SU-DHL-6 (cell line): ENCODE measurements around the gene RTF2.
"Not testable (repeated sequence)": the region's sequence is repeated elsewhere in the genome, so short reads cannot be mapped to it uniquely, and the experiment has no call there.

Source experiments
- H2AFZ ChIP-seq: fragments of 200-600 bp; sonication (generic); 2 replicates; pipeline ENCODE4 v1.6.1; 2014; ENCODE audit warnings: low read depth, mild to moderate bottlenecking, moderate library complexity, mixed read lengths, antibody characterized with exemption, low read length; ENCODE audit not compliant: severe bottlenecking
- H3F3A ChIP-seq: fragments of 200-600 bp; shearing (Covaris generic); 2 replicates; pipeline ENCODE4 v1.6.0; 2016; ENCODE audit warnings: antibody characterized with exemption, mild to moderate bottlenecking; ENCODE audit not compliant: insufficient read depth
- H3K27ac ChIP-seq: fragments of 200-600 bp; sonication (generic); 2 replicates; pipeline ENCODE4 v1.5.1; 2016; ENCODE audit warnings: low read depth, mild to moderate bottlenecking, low read length, moderate library complexity, mixed read lengths
- H3K27me3 ChIP-seq: fragments of 200-600 bp; sonication (generic), shearing (Covaris generic); 2 replicates; pipeline ENCODE4 v1.6.0; 2014; ENCODE audit warnings: mild to moderate bottlenecking, low read length
- H3K36me3 ChIP-seq: fragments of 200-600 bp; sonication (generic); 2 replicates; pipeline ENCODE4 v1.6.1; 2014; ENCODE audit warnings: mild to moderate bottlenecking, low read length, mixed read lengths
- H3K4me2 ChIP-seq: fragments of 300-600, 200-600 bp; shearing (Covaris generic), sonication (generic); 2 replicates; pipeline ENCODE4 v1.6.0; 2014; ENCODE audit warnings: low read length, low read depth, mild to moderate bottlenecking; ENCODE audit not compliant: poor library complexity, severe bottlenecking
- H3K4me3 ChIP-seq: fragments of 200-600 bp; sonication (generic); 2 replicates; pipeline ENCODE4 v1.5.1; 2014; ENCODE audit warnings: antibody characterized with exemption, low read length, mild to moderate bottlenecking, mixed read lengths; ENCODE audit not compliant: insufficient read depth, poor library complexity, severe bottlenecking
- H3K79me2 ChIP-seq: fragments of 200-600 bp; sonication (generic); 2 replicates; pipeline ENCODE4 v1.6.1; 2014; ENCODE audit warnings: mild to moderate bottlenecking, low read length, moderate library complexity; ENCODE audit not compliant: insufficient read depth
- H3K9ac ChIP-seq: fragments of 200-600 bp; sonication (generic); 2 replicates; pipeline ENCODE4 v1.7.0; 2014; ENCODE audit warnings: mild to moderate bottlenecking, low read length
- H3K9me2 ChIP-seq: fragments of 200-600 bp; sonication (generic); replicated peaks from 2 replicates; pipeline ENCODE4 v1.6.1; 2014; ENCODE audit warnings: low read length; ENCODE audit not compliant: insufficient read depth
- H3K9me3 ChIP-seq: fragments of 200-600 bp; sonication (generic); 2 replicates; pipeline ENCODE4 v1.6.1; 2014; ENCODE audit warnings: low read length, mixed read lengths; ENCODE audit not compliant: insufficient read depth
- H4K20me1 ChIP-seq: fragments of 200-600 bp; sonication (generic); 2 replicates; pipeline ENCODE4 v1.6.1; 2014; ENCODE audit warnings: low read depth, mild to moderate bottlenecking, antibody characterized with exemption, low read length, moderate library complexity, mixed read lengths
- EZH2phosphoT487 ChIP-seq: fragments of 200-600 bp; sonication (generic), shearing (Covaris generic); conservative IDR thresholded peaks from 2 replicates; pipeline ENCODE4 v1.6.1; 2018; ENCODE audit warnings: mild to moderate bottlenecking, antibody characterized with exemption, low read length, moderate library complexity, mixed read lengths
- TF ChIP-seq, protein P1 (sequence below): fragments of 200-600 bp; sonication (generic); IDR thresholded peaks from one replicate; pipeline ENCODE4 v1.5.1; 2017; ENCODE audit warnings: antibody characterized with exemption, mild to moderate bottlenecking, low read length, moderate library complexity; ENCODE audit not compliant: insufficient read depth, poor library complexity, severe bottlenecking

The RTF2 gene

GRCh38 chr20:56554869-56555268 lies 86.4 kb downstream of the RTF2 start:
- no peaks in the 10 kb centered on the region for H3K9me2 ChIP-seq
- no peak overlapping the region for H3K27ac ChIP-seq
- no peaks in the 10 kb centered on the region for H3K36me3 ChIP-seq
- H4K20me1 ChIP-seq: no peaks in the 10 kb centered on the region
- H3K9me3 ChIP-seq: no peaks in the 10 kb centered on the region
- H2AFZ ChIP-seq: no peak overlapping the region
- H3F3A ChIP-seq: no peaks in the 10 kb centered on the region
- TF ChIP-seq, protein P1, sequence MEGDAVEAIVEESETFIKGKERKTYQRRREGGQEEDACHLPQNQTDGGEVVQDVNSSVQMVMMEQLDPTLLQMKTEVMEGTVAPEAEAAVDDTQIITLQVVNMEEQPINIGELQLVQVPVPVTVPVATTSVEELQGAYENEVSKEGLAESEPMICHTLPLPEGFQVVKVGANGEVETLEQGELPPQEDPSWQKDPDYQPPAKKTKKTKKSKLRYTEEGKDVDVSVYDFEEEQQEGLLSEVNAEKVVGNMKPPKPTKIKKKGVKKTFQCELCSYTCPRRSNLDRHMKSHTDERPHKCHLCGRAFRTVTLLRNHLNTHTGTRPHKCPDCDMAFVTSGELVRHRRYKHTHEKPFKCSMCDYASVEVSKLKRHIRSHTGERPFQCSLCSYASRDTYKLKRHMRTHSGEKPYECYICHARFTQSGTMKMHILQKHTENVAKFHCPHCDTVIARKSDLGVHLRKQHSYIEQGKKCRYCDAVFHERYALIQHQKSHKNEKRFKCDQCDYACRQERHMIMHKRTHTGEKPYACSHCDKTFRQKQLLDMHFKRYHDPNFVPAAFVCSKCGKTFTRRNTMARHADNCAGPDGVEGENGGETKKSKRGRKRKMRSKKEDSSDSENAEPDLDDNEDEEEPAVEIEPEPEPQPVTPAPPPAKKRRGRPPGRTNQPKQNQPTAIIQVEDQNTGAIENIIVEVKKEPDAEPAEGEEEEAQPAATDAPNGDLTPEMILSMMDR: no peak
- no peak for TF ChIP-seq EZH2phosphoT487
- H3K4me2 ChIP-seq: no peak overlapping the region
- H3K4me3 ChIP-seq: no peak overlapping the region
- no peaks in the 10 kb centered on the region for H3K79me2 ChIP-seq
- H3K9ac ChIP-seq: no peak overlapping the region
- H3K27me3 ChIP-seq: no peaks in the 10 kb centered on the region

- Histone ChIP-seq H4K20me1 (no peaks in the 10 kb centered on the region), H3K4me2 (no peak overlapping the region), H3K27me3 (no peaks in the 10 kb centered on the region), H3K9me2 (no peaks in the 10 kb centered on the region), H3F3A (no peaks in the 10 kb centered on the region), H3K36me3 (no peaks in the 10 kb centered on the region), H3K9me3 (no peaks in the 10 kb centered on the region), H3K4me3 (no peak overlapping the region), H2AFZ (no peak overlapping the region), H3K27ac (no peak overlapping the region), H3K9ac (no peak overlapping the region), H3K79me2 (no peaks in the 10 kb centered on the region)
- TF ChIP-seq, protein P1: no peak
- no peak for TF ChIP-seq EZH2phosphoT487
Measured at GRCh38 chr20:56558968-56559367, 90.5 kb downstream of the RTF2 start.

- not testable (repeated sequence) for H3K9ac ChIP-seq, H3K79me2 ChIP-seq, H3K9me3 ChIP-seq, H3K27ac ChIP-seq, H3F3A ChIP-seq, H3K9me2 ChIP-seq, H2AFZ ChIP-seq, H3K36me3 ChIP-seq, H3K27me3 ChIP-seq, H4K20me1 ChIP-seq, H3K4me2 ChIP-seq, H3K4me3 ChIP-seq
Measured at GRCh38 chr20:56564526-56564925, 96.1 kb downstream of the RTF2 start.

DNA sequence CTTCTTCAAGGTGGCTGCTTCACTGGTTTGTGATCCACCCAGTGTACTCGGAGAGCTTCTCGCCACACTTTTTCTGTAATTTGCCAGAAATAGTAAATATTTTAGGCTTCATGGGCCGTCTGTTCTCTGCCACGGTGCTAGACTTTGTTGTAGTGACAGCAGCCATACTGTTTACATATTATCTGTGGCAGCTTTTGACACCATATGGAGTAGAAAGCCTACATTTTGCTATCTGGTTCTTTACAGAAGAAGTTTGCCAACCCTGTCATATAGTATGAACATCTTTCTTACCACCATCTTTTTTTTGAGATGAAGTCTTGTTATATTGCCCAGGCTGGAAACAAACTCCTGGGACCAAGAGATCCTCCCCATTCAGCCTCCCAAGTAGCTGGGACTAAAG lies 97.1 kb downstream of the RTF2 start:
- Histone ChIP-seq H3K36me3 (no peaks in the 10 kb centered on the region), H3K9me3 (no peaks in the 10 kb centered on the region), H4K20me1 (no peaks in the 10 kb centered on the region), H3K4me2 (no peak overlapping the region), H3K27ac (no peak overlapping the region), H3F3A (no peaks in the 10 kb centered on the region), H3K9me2 (no peaks in the 10 kb centered on the region), H2AFZ (no peak overlapping the region), H3K79me2 (no peaks in the 10 kb centered on the region), H3K9ac (no peak overlapping the region), H3K4me3 (no peak overlapping the region), H3K27me3 (no peaks in the 10 kb centered on the region)
- TF ChIP-seq, protein P1: no peak
- TF ChIP-seq EZH2phosphoT487: no peak
